ES-I3 (cell line): ENCODE results near the gene B4GALNT4.

ENCODE experiments used
- H3K36me3 ChIP-seq: 2 replicates; pipeline ENCODE4 v1.6.1; 2013; ENCODE audit warnings: mild to moderate bottlenecking, low read length, control low read depth, moderate library complexity; ENCODE audit not compliant: insufficient read depth
- H3K4me1 ChIP-seq: 2 replicates; pipeline ENCODE4 v1.6.1; 2013; ENCODE audit warnings: mild to moderate bottlenecking, control low read depth, low read length; ENCODE audit not compliant: insufficient read depth
- H3K9ac ChIP-seq: 2 replicates; pipeline ENCODE4 v1.6.1; 2013; ENCODE audit warnings: low read depth, mild to moderate bottlenecking, low read length, moderate library complexity
- H3K9me3 ChIP-seq: 2 replicates; pipeline ENCODE4 v1.6.1; 2013; ENCODE audit warnings: mild to moderate bottlenecking, low read length, moderate library complexity; ENCODE audit not compliant: control insufficient read depth, insufficient read depth

The B4GALNT4 gene

DNA sequence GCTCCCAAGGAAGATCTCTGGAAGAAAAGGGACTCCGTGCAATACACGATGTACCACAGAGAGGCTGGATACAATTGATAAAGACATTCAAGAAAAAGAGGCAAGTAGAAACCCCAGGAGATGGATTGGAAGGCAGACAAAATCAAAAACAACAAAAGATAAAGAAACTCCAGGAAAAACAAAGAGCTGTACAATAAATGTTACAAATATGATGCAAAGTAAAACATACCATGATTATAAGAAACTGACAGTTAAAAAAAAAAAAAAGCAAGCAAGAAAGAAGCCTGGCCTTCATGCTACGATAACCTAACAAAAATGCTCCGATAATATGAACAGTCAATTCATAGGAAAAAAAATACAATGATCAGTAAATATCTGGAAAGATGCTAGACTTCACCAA is 56.0 kb downstream of the B4GALNT4 start:
- Histone ChIP-seq H3K4me1 (no peaks in the 10 kb centered on the region), H3K9me3 (no peaks in the 10 kb centered on the region), H3K36me3 (no peaks in the 10 kb centered on the region), H3K9ac (no peak overlapping the region)

- Histone ChIP-seq H3K9ac (no peak overlapping the region), H3K36me3 (no peaks in the 10 kb centered on the region), H3K9me3 (no peaks in the 10 kb centered on the region), H3K4me1 (no peaks in the 10 kb centered on the region)
Observed at GRCh38 chr11:426851-427250, 57.6 kb downstream of the B4GALNT4 start.

DNA sequence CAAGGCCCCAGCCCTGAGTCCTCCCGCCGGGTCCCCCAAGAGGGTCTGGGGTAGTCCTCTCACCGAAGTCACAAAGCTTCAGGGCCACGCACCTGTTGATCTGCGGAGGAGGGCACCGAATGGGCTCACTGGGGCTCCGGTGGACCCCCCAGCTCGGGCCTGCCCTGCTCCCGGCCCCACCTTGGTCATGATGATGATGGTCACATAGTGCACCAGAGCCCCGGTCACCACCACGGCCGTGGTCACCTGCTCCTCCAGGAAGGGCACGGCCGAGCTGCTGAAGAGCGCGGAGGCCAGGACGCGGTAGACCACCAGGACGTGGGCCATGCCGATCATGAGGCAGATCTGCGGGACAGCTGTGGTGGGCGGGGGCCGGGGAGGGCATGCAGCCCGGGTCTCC is 59.0 kb downstream of the B4GALNT4 start:
- no peaks in the 10 kb centered on the region for H3K36me3 ChIP-seq
- H3K9ac ChIP-seq = no peak overlapping the region
- no peaks in the 10 kb centered on the region for H3K4me1 ChIP-seq
- no peaks in the 10 kb centered on the region for H3K9me3 ChIP-seq

DNA sequence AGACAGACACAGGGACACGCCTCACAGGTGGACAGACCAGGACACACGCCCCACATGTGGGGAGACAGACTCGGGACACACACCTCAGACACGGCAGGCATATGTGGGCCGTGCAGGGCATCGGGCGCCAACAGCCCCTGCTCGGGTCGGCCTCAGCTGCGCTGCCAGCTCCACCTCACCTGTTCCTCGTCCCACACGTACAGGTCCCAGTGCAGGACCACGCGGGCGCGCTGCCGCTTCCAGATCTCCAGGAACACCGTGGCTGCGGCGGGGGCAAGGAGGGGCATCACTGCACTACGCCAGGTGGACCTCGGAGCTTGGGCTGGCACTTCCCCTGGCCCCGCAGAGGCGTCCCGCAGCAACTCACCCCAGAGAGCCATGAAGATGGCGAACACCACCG is 60.1 kb downstream of the B4GALNT4 start:
- no peaks in the 10 kb centered on the region for H3K9me3 ChIP-seq
- H3K9ac ChIP-seq = no peak overlapping the region
- no peaks in the 10 kb centered on the region for H3K36me3 ChIP-seq
- H3K4me1 ChIP-seq = no peaks in the 10 kb centered on the region

GRCh38 chr11:429931-430456 is 60.7 kb downstream of the B4GALNT4 start:
- H3K36me3 ChIP-seq = no peaks in the 10 kb centered on the region
- no peaks in the 10 kb centered on the region for H3K4me1 ChIP-seq
- H3K9ac ChIP-seq = no peak overlapping the region
- no peaks in the 10 kb centered on the region for H3K9me3 ChIP-seq
